Fibroblast of skin of abdomen (primary cell): ENCODE results near the gene SNX20. TPM values are rescaled to one million over a fixed set of nuclear protein-coding genes. Genes with fewer than 3 reads are reported as not detected.
A peak's percentile ranks its signal among the peaks of the same experiment; 100 is the strongest.

ENCODE experiments used
- DNase-seq: peaks from one replicate; pipeline ENCODE4 v3.0.0-alpha.2; 2013
- polyA plus RNA-seq, 2 experiments: library from polyadenylated mRNA; unstranded; fragments of 120-200 nt; gene quantifications; one replicate each; pipeline ENCODE4 v1.2.1, GENCODE V29; 2013; ENCODE audit not compliant: insufficient read length in 2 of 2

Gene SNX20
- not detected for polyA plus RNA-seq (2013, experiment 1 of 2; ENCODE audit: insufficient read length)
- polyA plus RNA-seq (2013, experiment 2 of 2; ENCODE audit: insufficient read length) = not detected

GRCh38 chr16:50681021-50681885 lies at the start of gene SNX20:
TSS of gene SNX20 (minus strand) at chr16:50681312. CDS start at chr16:50677526, 3,786 bp downstream.
- no peak for DNase-seq

- no peak for DNase-seq
Observed at GRCh38 chr16:50724306-50724705, 43.2 kb upstream of the SNX20 start.

GRCh38 chr16:50722960-50723359 lies 41.8 kb upstream of the SNX20 start:
- DNase-seq = no peak

GRCh38 chr16:50722405-50722737 lies 41.3 kb upstream of the SNX20 start:
- no peak for DNase-seq

GRCh38 chr16:50721549-50722404 lies 40.7 kb upstream of the SNX20 start:
- DNase-seq = no peak

- no peak for DNase-seq
Observed at GRCh38 chr16:50719401-50720337, 38.6 kb upstream of the SNX20 start.

GRCh38 chr16:50718761-50719400 lies 37.8 kb upstream of the SNX20 start:
- DNase-seq = no peak

- peak; percentile 58 for DNase-seq
Observed at GRCh38 chr16:50718061-50718760, 37.1 kb upstream of the SNX20 start.

- no peak for DNase-seq
Observed at GRCh38 chr16:50717494-50717893, 36.4 kb upstream of the SNX20 start.

- DNase-seq = no peak
Observed at GRCh38 chr16:50717091-50717490, 36.0 kb upstream of the SNX20 start.

- no peak for DNase-seq
Observed at GRCh38 chr16:50712956-50713355, 31.8 kb upstream of the SNX20 start.

- DNase-seq = peak; percentile 33
Observed at GRCh38 chr16:50712560-50712898, 31.4 kb upstream of the SNX20 start.

GRCh38 chr16:50711862-50712559 lies 30.9 kb upstream of the SNX20 start:
- no peak for DNase-seq

- no peak for DNase-seq
Observed at GRCh38 chr16:50711040-50711439, 29.9 kb upstream of the SNX20 start.

GRCh38 chr16:50709980-50710379 lies 28.9 kb upstream of the SNX20 start:
- no peak for DNase-seq

- no peak for DNase-seq
Observed at GRCh38 chr16:50709061-50709684, 28.1 kb upstream of the SNX20 start.

GRCh38 chr16:50708373-50709060 lies 27.4 kb upstream of the SNX20 start:
- DNase-seq = no peak

- no peak for DNase-seq
Observed at GRCh38 chr16:50706250-50706649, 25.1 kb upstream of the SNX20 start.

- no peak for DNase-seq
Observed at GRCh38 chr16:50705436-50706110, 24.5 kb upstream of the SNX20 start.
